Tibial nerve (tissue), 4 donors: Measurements from ENCODE around the gene DENR. TPM values are rescaled to one million over a fixed set of nuclear protein-coding genes. Genes with fewer than 3 reads are reported as not detected.
"Not testable (repeated sequence)": the region's sequence is repeated elsewhere in the genome, so short reads cannot be mapped to it uniquely, and the experiment has no call there.

Experiments used
- DNase-seq, 2 donors: peaks; one replicate each; pipeline ENCODE4 v3.0.0-alpha.2; 2019; ENCODE audit warnings: low spot score in 2 of 2
- H3K27ac ChIP-seq, 4 donors: fragments of 200-600 bp; sonication (generic) in 3 of 4; one replicate each; pipeline ENCODE4 v1.5.1; 2017 to 2019; ENCODE audit warnings: mild to moderate bottlenecking in 1 of 4
- H3K27me3 ChIP-seq, 2 donors: fragments of 200-600 bp; sonication (generic) in 1 of 2; one replicate each; pipeline versions ENCODE4 v1.5.1 to v1.6.0; 2017 to 2019
- H3K36me3 ChIP-seq, 3 donors: fragments of 200-600 bp; sonication (generic); one replicate each; pipeline ENCODE4 v1.5.1; 2018 to 2019
- H3K4me1 ChIP-seq, 4 donors: fragments of 200-600 bp; sonication (generic) in 3 of 4; one replicate each; pipeline ENCODE4 v1.5.1; 2017 to 2019
- H3K4me3 ChIP-seq, 4 donors: fragments of 200-600 bp; sonication (generic) in 3 of 4; one replicate each; pipeline ENCODE4 v1.5.1; 2017 to 2019; ENCODE audit warnings: mild to moderate bottlenecking in 1 of 4, moderate library complexity in 1 of 4
- H3K9me3 ChIP-seq, 4 donors: fragments of 200-600 bp; sonication (generic) in 3 of 4; one replicate each; pipeline ENCODE4 v1.5.1; 2017 to 2019
- CTCF ChIP-seq, 5 experiments: fragments of 200-600 bp in 3 of 5; fragments of 450-650 bp in 2 of 5; sonication (generic) in 3 of 5; IDR thresholded peaks; one replicate each; pipeline ENCODE4 v1.5.1; 2016 to 2019; ENCODE audit warnings: antibody characterized with exemption in 5 of 5, mild to moderate bottlenecking in 3 of 5, moderate library complexity in 2 of 5
- EP300 ChIP-seq, 2 donors: sonication (generic); formaldehyde crosslinking; IDR thresholded peaks; one replicate each; pipeline ENCODE4 v1.6.1; 2017; ENCODE audit warnings: antibody characterized with exemption in 2 of 2, mild to moderate bottlenecking in 1 of 2
- POLR2A ChIP-seq, 2 donors: fragments of 450-650 bp; IDR thresholded peaks; one replicate each; pipeline ENCODE4 v1.6.1; 2017; ENCODE audit warnings: antibody characterized with exemption in 2 of 2, mild to moderate bottlenecking in 2 of 2, moderate library complexity in 2 of 2
- WGBS, 2 donors: methylation state at CpG; one replicate each; pipeline ENCODE4 v1.1.5; 2018; 5-methylcytosine and 5-hydroxymethylcytosine counted together
- total RNA-seq, 4 donors: library from RNA; depleted of rRNA; stranded (reverse); fragments of >200 nt; gene quantifications; one replicate each; pipeline ENCODE4 v1.1.0, GENCODE V29; 2016

The DENR gene, protein sequence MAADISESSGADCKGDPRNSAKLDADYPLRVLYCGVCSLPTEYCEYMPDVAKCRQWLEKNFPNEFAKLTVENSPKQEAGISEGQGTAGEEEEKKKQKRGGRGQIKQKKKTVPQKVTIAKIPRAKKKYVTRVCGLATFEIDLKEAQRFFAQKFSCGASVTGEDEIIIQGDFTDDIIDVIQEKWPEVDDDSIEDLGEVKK
- total RNA-seq: 10 to 100 TPM; 12.6 to 25.1 (median 17.3) TPM

GRCh38 chr12:122752464-122753318, at the start of gene DENR:
Gene DENR (plus strand): TSS chr12:122752824. CDS start chr12:122753702, 878 bp downstream.
- Histone ChIP-seq H3K36me3 (peaks cover 0 to 28% (median 13%) of the 10 kb centered on the region in 3 donors), H3K27ac (peak within 1 kb of the TSS; percentile 55 to 89 (median 85)), H3K4me1 (peaks cover 0 to 38% (median 12%) of the 10 kb centered on the region in 4 donors), H3K9me3 (no peaks in the 10 kb centered on the region), H3K27me3 (no peaks in the 10 kb centered on the region), H3K4me3 (peak within 1 kb of the TSS; percentile 70 to 86 (median 78))
- TF ChIP-seq EP300 (IDR thresholded peaks at IDR 0.05) (peak; percentile 89 to 96), POLR2A (IDR thresholded peaks at IDR 0.05) (peak; percentile 62 to 74), CTCF (IDR thresholded peaks at IDR 0.05) (peak; percentile 88 to 97 (median 89))
- 0 to 1% methylated on average over 50 to 73 of the region's 73 CpGs for WGBS, 2 donors
- DNase-seq: peak; percentile 96

GRCh38 chr12:122702890-122703611, 49.6 kb upstream of the DENR start, which contains the start of gene HCAR2:
Gene HCAR2 (minus strand): TSS chr12:122703357. CDS start chr12:122703283, 74 bp downstream.
- H3K4me3 ChIP-seq, DNase-seq, H3K4me1 ChIP-seq, H3K27me3 ChIP-seq, H3K9me3 ChIP-seq, H3K36me3 ChIP-seq, H3K27ac ChIP-seq: not testable (repeated sequence)
- WGBS, 2 donors: 89 to 94% methylated on average over 18 to 22 of the region's 22 CpGs

GRCh38 chr12:122703841-122704240, 48.8 kb upstream of the DENR start:
- not testable (repeated sequence) for H3K27me3 ChIP-seq, H3K9me3 ChIP-seq, H3K4me1 ChIP-seq, H3K27ac ChIP-seq, DNase-seq, H3K36me3 ChIP-seq, H3K4me3 ChIP-seq
- WGBS, 2 donors: 89 to 94% methylated on average over 3 of the region's 3 CpGs

DNA sequence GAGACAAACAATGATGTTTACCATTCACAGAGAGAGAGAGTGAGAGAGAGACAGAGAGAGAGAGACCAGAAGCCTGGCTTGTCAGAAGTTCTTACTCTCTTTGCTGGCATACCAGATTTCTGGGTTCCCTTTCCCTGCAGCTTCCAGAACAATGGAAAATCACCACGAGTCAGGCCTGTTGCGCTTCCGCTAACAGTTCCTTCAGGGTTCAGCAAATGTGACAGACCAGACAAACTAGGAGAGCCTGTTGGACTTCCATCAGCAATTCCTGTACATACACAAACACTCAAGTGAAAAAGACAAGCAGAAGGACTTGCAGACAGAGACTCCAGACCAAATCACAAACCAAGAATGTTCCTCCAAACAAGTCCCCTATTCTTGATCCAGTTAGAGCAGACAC, 43.3 kb upstream of the DENR start:
- H3K36me3 ChIP-seq, H3K9me3 ChIP-seq, H3K4me1 ChIP-seq, H3K27ac ChIP-seq, H3K27me3 ChIP-seq, H3K4me3 ChIP-seq, DNase-seq: not testable (repeated sequence)
- WGBS, 2 donors: no CpG with 5 or more reads among the region's 3 CpGs

DNA sequence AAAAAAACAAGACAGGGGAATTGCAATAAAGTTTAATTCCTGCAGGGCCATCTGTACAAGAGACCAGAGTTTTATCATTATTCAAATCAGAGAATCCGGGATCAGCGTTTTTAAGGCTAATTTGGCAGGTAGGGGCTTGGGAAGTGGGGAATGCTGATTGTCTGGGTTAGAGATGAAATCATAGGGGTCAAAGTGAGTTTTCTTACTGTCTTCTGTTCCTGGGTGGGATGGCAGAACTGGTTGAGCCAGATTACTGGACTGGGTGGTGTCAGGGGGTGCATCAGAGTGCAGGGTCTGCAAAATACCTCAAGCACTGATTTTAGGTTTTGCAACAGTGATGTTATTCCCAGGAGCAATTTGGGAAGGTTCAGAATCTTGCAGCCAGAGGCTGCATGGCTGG, 42.3 kb upstream of the DENR start:
- not testable (repeated sequence) for H3K4me1 ChIP-seq, H3K27me3 ChIP-seq, H3K4me3 ChIP-seq, DNase-seq, H3K9me3 ChIP-seq, H3K27ac ChIP-seq, H3K36me3 ChIP-seq
- WGBS, 2 donors: 68 to 73% methylated on average over 2 of the region's 2 CpGs

DNA sequence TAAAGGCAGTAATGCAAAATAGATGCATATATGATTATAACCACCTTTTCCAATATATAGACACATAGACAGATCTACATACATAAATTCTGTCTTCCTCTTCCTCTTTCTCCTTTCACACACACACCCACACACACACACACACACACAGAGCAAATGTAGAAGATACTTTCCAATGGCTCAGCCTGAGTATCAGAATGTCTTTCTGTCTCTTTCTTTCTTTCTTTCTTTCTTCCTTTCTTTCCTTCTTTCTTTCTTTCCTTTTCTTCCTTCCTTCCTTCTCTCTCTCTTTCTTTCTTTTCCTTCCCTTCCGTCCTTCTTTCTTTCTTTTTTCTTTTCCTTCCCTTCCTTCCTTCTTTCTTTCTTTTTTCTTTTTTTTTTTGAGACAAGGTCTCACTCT, 41.4 kb upstream of the DENR start:
- not testable (repeated sequence) for H3K36me3 ChIP-seq, H3K27ac ChIP-seq, H3K27me3 ChIP-seq, H3K4me1 ChIP-seq, H3K4me3 ChIP-seq, H3K9me3 ChIP-seq, DNase-seq
- WGBS, 2 donors: 79 to 88% methylated on average over 1 of the region's 1 CpG

- H3K4me3 ChIP-seq, H3K4me1 ChIP-seq, H3K27me3 ChIP-seq, H3K36me3 ChIP-seq, H3K9me3 ChIP-seq, DNase-seq, H3K27ac ChIP-seq: not testable (repeated sequence)
- WGBS, 2 donors: 67 to 79% methylated on average over 4 of the region's 10 CpGs
Measured at GRCh38 chr12:122713491-122714188, 39.0 kb upstream of the DENR start.

GRCh38 chr12:122715211-122715610, 37.4 kb upstream of the DENR start:
- 59 to 77% methylated on average over 6 of the region's 6 CpGs for WGBS, 2 donors

GRCh38 chr12:122716658-122717057, 36.0 kb upstream of the DENR start, which contains the start of gene HCAR3:
Gene HCAR3 (minus strand): TSS chr12:122716811. CDS start chr12:122716737, 74 bp downstream.
- peaks cover 0 to 19% (median 2%) of the 10 kb centered on the region in 4 donors for H3K4me1 ChIP-seq
- DNase-seq, H3K4me3 ChIP-seq, H3K9me3 ChIP-seq, H3K27me3 ChIP-seq, H3K27ac ChIP-seq, H3K36me3 ChIP-seq: not testable (repeated sequence)
- WGBS, 2 donors: 90 to 93% methylated on average over 10 of the region's 10 CpGs

More at GRCh38 chr12:122715211-122715610, 37.4 kb upstream of the DENR start:
- not testable (repeated sequence) for H3K36me3 ChIP-seq, H3K9me3 ChIP-seq, H3K27ac ChIP-seq, H3K4me1 ChIP-seq, H3K4me3 ChIP-seq, DNase-seq, H3K27me3 ChIP-seq
